Measurements from ENCODE around the gene TCHHL1. TPM values are rescaled to one million over a fixed set of nuclear protein-coding genes. Genes with fewer than 3 reads are reported as not detected.

The TCHHL1 gene
- total and polyA plus RNA-seq, 10 of the 15 experiments (the other 5 are each of a cell fraction or from before 2014, with no cell fraction given) = not detected

DNA sequence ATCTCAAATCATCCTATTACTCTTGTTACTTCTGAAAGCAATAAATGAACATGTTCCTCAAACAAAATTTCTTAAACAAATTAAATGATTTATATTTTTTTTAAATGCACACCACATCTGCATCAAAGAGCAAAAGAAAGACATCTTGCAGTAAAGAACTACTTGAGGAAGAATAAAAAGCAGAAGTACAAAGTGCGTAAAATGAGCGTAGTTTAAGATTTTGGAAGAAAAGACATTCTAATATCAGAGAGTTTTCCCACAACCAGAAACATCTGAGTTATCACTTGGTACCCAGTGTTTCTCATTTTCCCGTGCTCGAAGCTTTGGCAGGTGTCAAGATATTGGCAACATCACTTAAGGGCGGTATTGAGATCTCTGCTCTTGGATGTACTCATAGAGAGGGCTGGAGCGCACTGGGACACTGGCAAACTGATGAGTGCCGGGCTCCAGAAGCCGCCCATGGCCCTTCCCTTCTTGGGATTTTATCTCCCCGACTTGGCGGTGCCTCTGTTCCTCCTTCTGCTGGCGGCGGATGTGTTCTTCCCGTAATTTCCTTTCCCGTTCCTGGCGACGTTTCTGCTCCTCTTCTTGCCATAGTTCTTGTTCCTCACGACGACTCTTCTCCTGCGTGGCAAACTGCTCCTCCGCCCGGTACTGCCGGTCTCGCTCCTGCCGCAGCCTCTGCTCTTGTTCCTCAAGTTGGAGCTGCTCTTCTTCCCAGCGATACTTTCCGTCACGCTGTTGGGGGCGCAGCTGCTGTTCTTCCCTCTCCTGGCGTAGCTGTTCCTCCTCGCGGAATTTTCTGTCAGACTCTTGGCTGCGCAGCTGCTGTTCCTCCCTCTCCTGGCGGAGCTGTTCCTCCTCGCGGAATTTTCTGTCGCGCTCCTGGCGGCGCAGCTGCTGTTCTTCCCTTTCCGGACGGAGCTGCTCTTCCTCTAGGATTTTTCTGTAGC lies 18.4 kb upstream of the TCHHL1 start:
- no TSS peak for BruUV-seq (replicated peaks)
- H3K4me3 ChIP-seq = no peak overlapping the region
- POLR2A ChIA-PET = no interaction called here
- ATAC-seq (no peak), FAIRE-seq (no peak), DNase-seq (ENCODE audit: low read depth, low spot score) (no peak)
- RAD21 ChIA-PET (ENCODE audit: unreplicated experiment) = no interaction called here
- no peak overlapping the region for H3K27ac ChIP-seq (ENCODE audit: control insufficient read depth, insufficient read depth)
- H2AFZ ChIP-seq (ENCODE audit: control insufficient read depth, low read depth, low read length) = no peak overlapping the region
- in situ Hi-C loops (cut with MboI) = no loop called here
- SMC1A ChIA-PET (ENCODE audit: uncharacterized antibody, unreplicated experiment) = interaction anchor here (0.5 kb wide), 1 partner anchor 77 kb away, joined by 4 read pairs; no protein-coding TSS in a partner anchor
- H3K36me3 ChIP-seq (ENCODE audit: control insufficient read depth in 2 of 2, insufficient read depth in 2 of 2, low read length in 1 of 2) = no peaks in the 10 kb centered on the region
- intact Hi-C loops (cut with micrococcal nuclease; ENCODE audit: unreplicated experiment) = no loop called here
- H4K20me1 ChIP-seq (ENCODE audit: control insufficient read depth, insufficient read depth) = no peaks in the 10 kb centered on the region
- H3K27me3 ChIP-seq (replicated peaks in 1 of 2; ENCODE audit: control insufficient read depth in 2 of 2, insufficient read depth in 2 of 2, low read length in 1 of 2) = peaks cover 15 to 27% of the 10 kb centered on the region in 2 experiments
- H3K9ac ChIP-seq (ENCODE audit: control insufficient read depth, insufficient read depth, low read length) = no peak overlapping the region
- H3K79me2 ChIP-seq (ENCODE audit: control insufficient read depth, insufficient read depth, low read length) = no peaks in the 10 kb centered on the region
- WGBS (ENCODE audit: insufficient coverage, insufficient replicate concordance, low lambda C conversion rate, missing lambda C conversion rate) = 24% methylated on average over 35 of the region's 41 CpGs
- CTCF ChIA-PET = no interaction called here
- H3K4me2 ChIP-seq (ENCODE audit: control insufficient read depth, insufficient read depth) = no peak overlapping the region
- no peaks in the 10 kb centered on the region; the same call in 2 of the 3 replicates for H3K9me3 ChIP-seq (replicated peaks; ENCODE audit: control insufficient read depth, insufficient read depth, low read length)
- peaks cover under 1% of the 10 kb centered on the region for H3K4me1 ChIP-seq (ENCODE audit: control insufficient read depth, insufficient read depth, low read length)
- TF ChIP-seq EZH2 (IDR thresholded peaks at IDR 0.05; ENCODE audit: borderline replicate concordance, control insufficient read depth, low read depth, low read length) (no peak), TCF3 (IDR thresholded peaks at IDR 0.05; ENCODE audit: borderline replicate concordance, insufficient read depth, low read depth, low read length) (no peak), ESRRA (IDR thresholded peaks at IDR 0.05; ENCODE audit: low read length) (no peak), GABPA (IDR thresholded peaks at IDR 0.05; ENCODE audit: low read depth) (no peak), EED (IDR thresholded peaks at IDR 0.05; ENCODE audit: low read depth) (no peak), WRNIP1 (IDR thresholded peaks at IDR 0.05; ENCODE audit: borderline replicate concordance, low read depth, low read length) (no peak), RELA (IDR thresholded peaks at IDR 0.05; ENCODE audit: borderline replicate concordance, partially characterized antibody) (no peak), POLR2A (IDR thresholded peaks at IDR 0.05; ENCODE audit: low read depth, low read length) (no peak), MYC (IDR thresholded peaks at IDR 0.05; ENCODE audit: insufficient read depth, insufficient read length, insufficient replicate concordance, low read length, severe bottlenecking) (no peak), SUPT20H (IDR thresholded peaks at IDR 0.05; ENCODE audit: borderline replicate concordance, control insufficient read depth, low read depth, low read length) (no peak)
- TF ChIP-seq, protein P1, sequence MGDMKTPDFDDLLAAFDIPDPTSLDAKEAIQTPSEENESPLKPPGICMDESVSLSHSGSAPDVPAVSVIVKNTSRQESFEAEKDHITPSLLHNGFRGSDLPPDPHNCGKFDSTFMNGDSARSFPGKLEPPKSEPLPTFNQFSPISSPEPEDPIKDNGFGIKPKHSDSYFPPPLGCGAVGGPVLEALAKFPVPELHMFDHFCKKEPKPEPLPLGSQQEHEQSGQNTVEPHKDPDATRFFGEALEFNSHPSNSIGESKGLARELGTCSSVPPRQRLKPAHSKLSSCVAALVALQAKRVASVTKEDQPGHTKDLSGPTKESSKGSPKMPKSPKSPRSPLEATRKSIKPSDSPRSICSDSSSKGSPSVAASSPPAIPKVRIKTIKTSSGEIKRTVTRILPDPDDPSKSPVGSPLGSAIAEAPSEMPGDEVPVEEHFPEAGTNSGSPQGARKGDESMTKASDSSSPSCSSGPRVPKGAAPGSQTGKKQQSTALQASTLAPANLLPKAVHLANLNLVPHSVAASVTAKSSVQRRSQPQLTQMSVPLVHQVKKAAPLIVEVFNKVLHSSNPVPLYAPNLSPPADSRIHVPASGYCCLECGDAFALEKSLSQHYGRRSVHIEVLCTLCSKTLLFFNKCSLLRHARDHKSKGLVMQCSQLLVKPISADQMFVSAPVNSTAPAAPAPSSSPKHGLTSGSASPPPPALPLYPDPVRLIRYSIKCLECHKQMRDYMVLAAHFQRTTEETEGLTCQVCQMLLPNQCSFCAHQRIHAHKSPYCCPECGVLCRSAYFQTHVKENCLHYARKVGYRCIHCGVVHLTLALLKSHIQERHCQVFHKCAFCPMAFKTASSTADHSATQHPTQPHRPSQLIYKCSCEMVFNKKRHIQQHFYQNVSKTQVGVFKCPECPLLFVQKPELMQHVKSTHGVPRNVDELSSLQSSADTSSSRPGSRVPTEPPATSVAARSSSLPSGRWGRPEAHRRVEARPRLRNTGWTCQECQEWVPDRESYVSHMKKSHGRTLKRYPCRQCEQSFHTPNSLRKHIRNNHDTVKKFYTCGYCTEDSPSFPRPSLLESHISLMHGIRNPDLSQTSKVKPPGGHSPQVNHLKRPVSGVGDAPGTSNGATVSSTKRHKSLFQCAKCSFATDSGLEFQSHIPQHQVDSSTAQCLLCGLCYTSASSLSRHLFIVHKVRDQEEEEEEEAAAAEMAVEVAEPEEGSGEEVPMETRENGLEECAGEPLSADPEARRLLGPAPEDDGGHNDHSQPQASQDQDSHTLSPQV (IDR thresholded peaks at IDR 0.05) = no peak
- TF ChIP-seq, protein P2, sequence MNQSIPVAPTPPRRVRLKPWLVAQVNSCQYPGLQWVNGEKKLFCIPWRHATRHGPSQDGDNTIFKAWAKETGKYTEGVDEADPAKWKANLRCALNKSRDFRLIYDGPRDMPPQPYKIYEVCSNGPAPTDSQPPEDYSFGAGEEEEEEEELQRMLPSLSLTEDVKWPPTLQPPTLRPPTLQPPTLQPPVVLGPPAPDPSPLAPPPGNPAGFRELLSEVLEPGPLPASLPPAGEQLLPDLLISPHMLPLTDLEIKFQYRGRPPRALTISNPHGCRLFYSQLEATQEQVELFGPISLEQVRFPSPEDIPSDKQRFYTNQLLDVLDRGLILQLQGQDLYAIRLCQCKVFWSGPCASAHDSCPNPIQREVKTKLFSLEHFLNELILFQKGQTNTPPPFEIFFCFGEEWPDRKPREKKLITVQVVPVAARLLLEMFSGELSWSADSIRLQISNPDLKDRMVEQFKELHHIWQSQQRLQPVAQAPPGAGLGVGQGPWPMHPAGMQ (IDR thresholded peaks at IDR 0.05; ENCODE audit: borderline replicate concordance) = no peak
- TF ChIP-seq, protein P3, sequence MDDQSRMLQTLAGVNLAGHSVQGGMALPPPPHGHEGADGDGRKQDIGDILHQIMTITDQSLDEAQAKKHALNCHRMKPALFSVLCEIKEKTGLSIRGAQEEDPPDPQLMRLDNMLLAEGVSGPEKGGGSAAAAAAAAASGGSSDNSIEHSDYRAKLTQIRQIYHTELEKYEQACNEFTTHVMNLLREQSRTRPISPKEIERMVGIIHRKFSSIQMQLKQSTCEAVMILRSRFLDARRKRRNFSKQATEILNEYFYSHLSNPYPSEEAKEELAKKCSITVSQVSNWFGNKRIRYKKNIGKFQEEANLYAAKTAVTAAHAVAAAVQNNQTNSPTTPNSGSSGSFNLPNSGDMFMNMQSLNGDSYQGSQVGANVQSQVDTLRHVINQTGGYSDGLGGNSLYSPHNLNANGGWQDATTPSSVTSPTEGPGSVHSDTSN (IDR thresholded peaks at IDR 0.05; ENCODE audit: insufficient replicate concordance, low read depth, low read length) = no peak
